ENCODE measurements around the gene NFKBIL1.
"Not testable (repeated sequence)": the region's sequence is repeated elsewhere in the genome, so short reads cannot be mapped to it uniquely, and the experiment has no call there.

Gene NFKBIL1

GRCh38 chr6:31546958-31547726 lies at the start of gene NFKBIL1:
Gene NFKBIL1 (plus strand): TSS chr6:31547608. CDS start chr6:31547695, 87 bp downstream.
- DNase-seq, result peak; percentile 87

GRCh38 chr6:31498748-31499147 lies 48.7 kb upstream of the NFKBIL1 start:
- DNase-seq, result no peak

GRCh38 chr6:31499648-31500047 lies 47.8 kb upstream of the NFKBIL1 start:
- not testable (repeated sequence) for DNase-seq

- DNase-seq, result no peak
Measured at GRCh38 chr6:31502586-31502985, 44.8 kb upstream of the NFKBIL1 start.

- DNase-seq, result not testable (repeated sequence)
Measured at GRCh38 chr6:31509036-31509435, 38.4 kb upstream of the NFKBIL1 start.

- DNase-seq, result no peak
Measured at GRCh38 chr6:31510007-31510406, 37.4 kb upstream of the NFKBIL1 start.

- DNase-seq, result no peak
Measured at GRCh38 chr6:31513456-31514165, 33.8 kb upstream of the NFKBIL1 start.

- DNase-seq, result no peak
Measured at GRCh38 chr6:31521835-31522234, 25.6 kb upstream of the NFKBIL1 start.

GRCh38 chr6:31525553-31525931 lies 21.9 kb upstream of the NFKBIL1 start:
- DNase-seq, result no peak

- no peak for DNase-seq
Measured at GRCh38 chr6:31525932-31526591, 21.3 kb upstream of the NFKBIL1 start.

- DNase-seq, result no peak
Measured at GRCh38 chr6:31528307-31528777, 19.1 kb upstream of the NFKBIL1 start.

GRCh38 chr6:31528821-31529328 lies 18.5 kb upstream of the NFKBIL1 start, which contains the start of gene MCCD1:
Gene MCCD1 (plus strand): TSS chr6:31528962. CDS start chr6:31529015, 53 bp downstream.
- DNase-seq, result no peak

- DNase-seq, result no peak
Measured at GRCh38 chr6:31529329-31530150, 17.9 kb upstream of the NFKBIL1 start.

GRCh38 chr6:31530659-31531058 lies 16.7 kb upstream of the NFKBIL1 start:
- DNase-seq, result no peak

GRCh38 chr6:31531162-31531561 lies 16.2 kb upstream of the NFKBIL1 start:
- no peak for DNase-seq

GRCh38 chr6:31531771-31532643 lies 15.4 kb upstream of the NFKBIL1 start:
- no peak for DNase-seq

- DNase-seq, result no peak
Measured at GRCh38 chr6:31532644-31533454, 14.6 kb upstream of the NFKBIL1 start.

GRCh38 chr6:31533455-31533841 lies 14.0 kb upstream of the NFKBIL1 start:
- DNase-seq, result no peak

GRCh38 chr6:31534011-31534410 lies 13.4 kb upstream of the NFKBIL1 start:
- DNase-seq, result no peak

- no peak for DNase-seq
Measured at GRCh38 chr6:31534521-31535040, 12.8 kb upstream of the NFKBIL1 start.

All from activated CD8-positive, alpha-beta memory T cell treated with anti-CD3 and anti-CD28 coated beads, Interleukin-2, amount 50 U/mL, for 4 hours (primary cell).